Measurements from ENCODE around the gene LBX1. TPM values are rescaled to one million over a fixed set of nuclear protein-coding genes. Genes with fewer than 3 reads are reported as not detected.
A peak's percentile ranks its signal among the peaks of the same experiment; 100 is the strongest.

LBX1 gene
- total RNA-seq, 1 donor from 2014 or later: not detected

DNA sequence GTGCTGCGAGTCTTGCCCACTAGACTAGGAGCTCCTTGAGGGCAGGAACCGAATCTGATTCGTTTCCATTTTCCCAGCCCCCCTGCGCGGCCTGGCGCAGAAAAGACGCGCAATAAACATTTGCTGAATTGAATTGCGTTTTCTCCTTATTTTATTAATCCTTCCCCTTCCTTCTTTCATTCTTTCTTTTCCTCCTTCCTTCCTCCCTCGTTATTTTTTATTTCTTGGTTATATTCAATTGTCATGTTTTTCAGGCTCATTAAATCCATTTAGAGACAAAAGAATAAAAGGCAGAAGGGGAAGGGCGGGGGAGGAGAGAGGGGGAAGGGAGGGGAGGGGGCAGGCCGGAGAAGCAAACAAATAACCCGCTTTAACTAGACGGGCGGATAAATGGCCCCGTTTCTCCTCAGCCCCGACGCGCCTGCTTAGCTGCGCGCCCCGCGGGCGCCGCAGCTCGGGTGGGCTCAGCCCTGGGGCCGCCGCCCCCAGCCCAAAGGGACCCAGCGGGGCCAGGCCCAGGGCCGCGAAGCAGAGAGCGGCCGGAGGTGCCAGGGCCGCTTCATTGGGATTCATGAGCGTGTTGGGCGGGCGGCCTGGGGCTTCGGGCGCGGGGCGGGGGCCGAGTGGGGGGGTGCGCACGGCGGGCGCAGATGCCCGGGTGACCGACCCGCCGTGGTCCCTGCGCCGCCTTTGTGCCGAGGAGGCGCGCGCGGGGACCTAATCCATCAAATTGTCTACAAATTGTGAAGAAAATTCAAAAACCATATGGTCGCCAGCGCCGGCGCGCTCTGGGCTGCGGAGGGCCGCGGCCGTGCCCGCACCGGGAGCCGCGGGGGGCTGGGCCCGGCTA, 5.0 kb downstream of the LBX1 start:
- no peak for ATAC-seq (ENCODE audit: low read depth)
- H3K36me3 Mint-ChIP-seq (ENCODE audit: low read depth): no peaks in the 10 kb centered on the region
- DNase-seq: no peak
- POLR2A ChIA-PET: no interaction called here
- no peaks in the 10 kb centered on the region for H3K9me3 Mint-ChIP-seq
- CTCF ChIA-PET: interaction anchor here (0.7 kb wide), 1 partner anchor 10 kb away, joined by 3 read pairs; no protein-coding TSS in a partner anchor
- peaks cover 68% of the 10 kb centered on the region for H3K27me3 Mint-ChIP-seq
- peaks cover 47% of the 10 kb centered on the region for H3K4me1 Mint-ChIP-seq
- no peak overlapping the region for H3K27ac Mint-ChIP-seq
- TF ChIP-seq, protein P1, sequence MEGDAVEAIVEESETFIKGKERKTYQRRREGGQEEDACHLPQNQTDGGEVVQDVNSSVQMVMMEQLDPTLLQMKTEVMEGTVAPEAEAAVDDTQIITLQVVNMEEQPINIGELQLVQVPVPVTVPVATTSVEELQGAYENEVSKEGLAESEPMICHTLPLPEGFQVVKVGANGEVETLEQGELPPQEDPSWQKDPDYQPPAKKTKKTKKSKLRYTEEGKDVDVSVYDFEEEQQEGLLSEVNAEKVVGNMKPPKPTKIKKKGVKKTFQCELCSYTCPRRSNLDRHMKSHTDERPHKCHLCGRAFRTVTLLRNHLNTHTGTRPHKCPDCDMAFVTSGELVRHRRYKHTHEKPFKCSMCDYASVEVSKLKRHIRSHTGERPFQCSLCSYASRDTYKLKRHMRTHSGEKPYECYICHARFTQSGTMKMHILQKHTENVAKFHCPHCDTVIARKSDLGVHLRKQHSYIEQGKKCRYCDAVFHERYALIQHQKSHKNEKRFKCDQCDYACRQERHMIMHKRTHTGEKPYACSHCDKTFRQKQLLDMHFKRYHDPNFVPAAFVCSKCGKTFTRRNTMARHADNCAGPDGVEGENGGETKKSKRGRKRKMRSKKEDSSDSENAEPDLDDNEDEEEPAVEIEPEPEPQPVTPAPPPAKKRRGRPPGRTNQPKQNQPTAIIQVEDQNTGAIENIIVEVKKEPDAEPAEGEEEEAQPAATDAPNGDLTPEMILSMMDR (IDR thresholded peaks at IDR 0.05): no peak
- intact Hi-C loops (cut with micrococcal nuclease): loop anchor here (5.0 to 10.0 kb wide), 3 partner anchors 162 to 1687 kb away; partner anchors contain the start of gene KAZALD1
- H3K4me3 Mint-ChIP-seq: peak overlapping the region; percentile 35

DNA sequence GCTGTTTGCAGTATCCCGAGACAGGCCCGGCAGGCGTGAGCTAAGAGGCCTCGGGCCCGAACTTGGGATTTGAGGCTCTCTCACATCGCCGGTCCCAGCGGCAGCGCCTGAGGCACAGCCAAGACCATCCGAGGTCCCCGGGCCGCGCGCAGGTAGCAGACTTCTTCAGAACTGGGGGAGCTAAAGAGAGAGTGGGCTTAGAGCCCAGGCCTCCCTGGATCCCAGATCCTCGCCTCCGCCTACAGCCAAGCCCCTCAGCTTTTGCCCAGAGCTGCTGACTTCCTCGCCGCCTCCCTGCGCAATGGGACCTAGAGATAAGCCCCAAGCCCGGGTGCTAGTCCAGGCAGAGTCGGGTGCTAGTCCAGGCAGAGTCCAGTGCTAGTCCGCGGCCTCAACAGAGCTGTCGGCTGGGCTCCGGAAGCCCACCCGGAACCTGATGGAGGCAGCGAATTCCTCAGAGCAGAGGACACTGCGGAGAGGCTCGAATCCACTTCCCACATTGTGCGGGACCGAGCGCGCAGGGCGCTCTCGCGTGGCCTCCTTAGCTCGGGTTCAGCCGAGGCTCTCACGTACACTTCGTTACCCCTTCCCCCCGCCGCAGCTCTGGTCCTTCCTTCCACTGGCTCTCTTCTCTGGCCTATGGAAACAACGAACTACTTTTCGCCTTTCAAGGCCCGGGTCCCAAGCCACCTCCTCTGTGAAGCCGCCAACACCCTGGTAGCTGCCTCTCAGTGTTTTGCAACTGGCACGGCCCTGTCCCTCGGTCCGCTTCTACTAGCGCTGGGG, 5.8 kb downstream of the LBX1 start:
- ChIA-PET POLR2A (interaction anchor here (0.5 to 0.6 kb wide), 2 partner anchors 18 to 484 kb away, joined by 7 to 12 read pairs; no protein-coding TSS in a partner anchor), CTCF (interaction anchor here (0.7 to 1.1 kb wide), 3 partner anchors 9 to 81 kb away, joined by 3 to 5 read pairs (median 3); no protein-coding TSS in a partner anchor)
- H3K4me3 Mint-ChIP-seq: peak overlapping the region; percentile 70
- peaks cover 74% of the 10 kb centered on the region for H3K27me3 Mint-ChIP-seq
- H3K9me3 Mint-ChIP-seq: no peaks in the 10 kb centered on the region
- peaks cover 47% of the 10 kb centered on the region for H3K4me1 Mint-ChIP-seq
- no peak for DNase-seq
- no peaks in the 10 kb centered on the region for H3K36me3 Mint-ChIP-seq (ENCODE audit: low read depth)
- ATAC-seq (ENCODE audit: low read depth): no peak
- TF ChIP-seq, protein P1 (IDR thresholded peaks at IDR 0.05): no peak
- intact Hi-C loops (cut with micrococcal nuclease): loop anchor here (5.0 to 10.0 kb wide), 3 partner anchors 161 to 1686 kb away; partner anchors contain the start of gene KAZALD1
- no peak overlapping the region for H3K27ac Mint-ChIP-seq

DNA sequence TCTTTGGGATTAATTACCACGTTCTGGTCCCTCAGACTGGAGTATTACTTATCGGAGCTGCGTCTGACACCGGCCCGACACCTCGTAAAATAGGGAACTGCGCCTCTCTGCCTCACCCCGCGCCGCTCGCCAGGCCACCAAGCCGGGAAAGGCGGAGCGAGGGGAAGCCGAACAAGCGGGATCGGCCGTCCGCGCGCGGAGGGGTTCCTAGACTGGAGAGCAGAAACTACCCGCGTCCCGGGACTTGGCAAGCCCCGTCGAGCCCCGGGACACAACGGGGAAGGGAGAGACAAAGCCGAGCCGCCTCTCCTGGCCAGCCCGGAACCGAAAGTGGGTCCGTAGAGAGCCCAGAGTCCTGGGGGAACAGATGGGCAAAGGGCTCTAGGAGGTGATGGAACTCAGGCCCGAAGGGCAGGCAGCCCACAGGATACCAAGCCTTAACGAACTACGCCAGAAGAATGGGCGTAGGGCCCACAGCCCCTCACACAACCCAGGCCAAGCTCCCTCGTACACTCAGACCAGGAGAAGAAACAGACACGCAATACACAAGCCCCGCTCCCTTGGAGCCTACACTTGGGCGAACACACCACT, 6.5 kb downstream of the LBX1 start:
- peak overlapping the region; percentile 70 for H3K4me3 Mint-ChIP-seq
- H3K27me3 Mint-ChIP-seq: peaks cover 73% of the 10 kb centered on the region
- TF ChIP-seq, protein P1 (IDR thresholded peaks at IDR 0.05): no peak
- intact Hi-C loops (cut with micrococcal nuclease): loop anchor here (5.0 to 10.0 kb wide), 3 partner anchors 160 to 1685 kb away; partner anchors contain the start of gene KAZALD1
- H3K36me3 Mint-ChIP-seq (ENCODE audit: low read depth): no peaks in the 10 kb centered on the region
- CTCF ChIA-PET: interaction anchor here (1.0 to 1.1 kb wide), 2 partner anchors 8 to 81 kb away, joined by 3 to 5 read pairs; no protein-coding TSS in a partner anchor
- H3K9me3 Mint-ChIP-seq: no peaks in the 10 kb centered on the region
- DNase-seq (no peak), ATAC-seq (ENCODE audit: low read depth) (peak; percentile 25)
- H3K4me1 Mint-ChIP-seq: peaks cover 43% of the 10 kb centered on the region
- POLR2A ChIA-PET: interaction anchor here (0.5 to 0.6 kb wide), 2 partner anchors 18 to 483 kb away, joined by 7 to 12 read pairs; no protein-coding TSS in a partner anchor
- H3K27ac Mint-ChIP-seq: no peak overlapping the region

DNA sequence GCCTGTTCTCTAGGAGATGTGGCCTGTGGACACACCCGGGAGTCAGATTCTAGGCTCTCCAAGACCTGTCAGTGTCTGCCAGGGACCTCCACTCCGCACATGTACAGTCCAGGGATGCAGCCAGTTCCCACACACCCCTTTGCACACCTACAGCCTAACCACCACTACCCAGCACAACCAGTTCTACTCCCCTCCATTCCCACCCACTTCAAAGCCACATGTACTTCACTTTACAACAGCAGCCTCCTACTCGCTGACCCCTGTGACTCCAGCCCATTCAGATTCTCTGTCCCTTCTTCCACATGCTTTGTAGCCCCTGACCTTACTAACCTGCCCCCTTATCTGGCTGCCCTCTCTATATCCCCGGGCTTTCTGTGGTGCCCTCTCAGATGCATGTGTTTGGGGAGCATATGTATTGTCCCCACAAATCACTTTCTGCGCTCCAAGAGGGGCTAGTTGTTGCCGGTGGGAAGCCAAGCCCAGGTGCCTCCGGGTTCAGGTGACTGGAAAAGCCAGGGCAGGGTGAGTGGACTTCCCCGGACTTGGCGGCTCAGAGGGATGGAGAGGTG, 7.2 kb downstream of the LBX1 start:
- CTCF ChIA-PET: interaction anchor here (0.6 kb wide), 1 partner anchor 245 kb away, joined by 4 read pairs; no protein-coding TSS in a partner anchor
- POLR2A ChIA-PET: no interaction called here
- TF ChIP-seq, protein P1 (IDR thresholded peaks at IDR 0.05): no peak
- intact Hi-C loops (cut with micrococcal nuclease): loop anchor here (5.0 to 10.0 kb wide), 3 partner anchors 160 to 1685 kb away; partner anchors contain the start of gene KAZALD1
- Mint-ChIP-seq H3K27ac (no peak overlapping the region), H3K9me3 (no peaks in the 10 kb centered on the region), H3K4me3 (no peak overlapping the region), H3K4me1 (peaks cover 43% of the 10 kb centered on the region), H3K36me3 (ENCODE audit: low read depth) (no peaks in the 10 kb centered on the region), H3K27me3 (peaks cover 74% of the 10 kb centered on the region)
- DNase-seq (no peak), ATAC-seq (ENCODE audit: low read depth) (no peak)

Data from activated B cell treated with CpG ODN at 0.5 μM for 24 hours (primary cell).